ENCODE data around the gene KLK15. TPM values are rescaled to one million over a fixed set of nuclear protein-coding genes. Genes with fewer than 3 reads are reported as not detected.

KLK15 gene
- polyA plus RNA-seq, 1 donor from 2014 or later = not detected

DNA sequence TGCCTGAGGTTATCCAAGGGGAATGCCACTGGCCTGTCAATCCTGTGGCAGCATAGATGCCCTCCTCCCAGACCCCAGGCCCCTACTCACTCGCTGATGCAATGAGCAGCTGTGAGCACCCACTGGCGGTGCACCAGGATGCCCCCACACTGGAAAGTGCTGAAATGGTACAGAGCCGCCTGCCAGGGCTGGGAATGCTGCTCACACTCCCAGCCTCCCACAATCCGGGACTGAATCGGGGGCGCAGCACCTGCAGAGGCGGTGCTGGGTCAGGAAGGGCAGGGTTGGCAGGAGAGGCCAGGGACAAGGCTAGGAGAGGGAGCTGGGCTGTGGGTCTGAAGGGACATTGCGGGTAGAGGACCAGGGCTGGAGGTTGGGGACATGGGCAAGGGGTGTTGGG is 11.8 kb downstream of the KLK15 start:
- H3K36me3 ChIP-seq (ENCODE audit: insufficient read depth, low read length) = no peaks in the 10 kb centered on the region
- H3K9me2 ChIP-seq (ENCODE audit: insufficient read depth, low read length) = no peaks in the 10 kb centered on the region
- H3K4me3 ChIP-seq (ENCODE audit: low read length) = no peak overlapping the region
- H3K79me2 ChIP-seq (replicated peaks; ENCODE audit: insufficient read depth, low read length) = no peaks in the 10 kb centered on the region
- no peak overlapping the region for H2AFZ ChIP-seq (ENCODE audit: low read depth, low read length)
- peaks cover 62% of the 10 kb centered on the region for H3K27me3 ChIP-seq (ENCODE audit: insufficient read depth, low read depth, low read length)
- no peaks in the 10 kb centered on the region for H3K9me3 ChIP-seq (ENCODE audit: low read length)
- no peaks in the 10 kb centered on the region for H4K20me1 ChIP-seq (ENCODE audit: insufficient read depth)
- TF ChIP-seq MXI1 (conservative IDR thresholded peaks at IDR 0.05; ENCODE audit: poor library complexity, severe bottlenecking) (no peak), TAF1 (IDR thresholded peaks at IDR 0.05; ENCODE audit: low read depth) (no peak), EP300 (conservative IDR thresholded peaks at IDR 0.05; ENCODE audit: poor library complexity, severe bottlenecking) (no peak), RAD21 (conservative IDR thresholded peaks at IDR 0.05) (no peak), EZH2 (IDR thresholded peaks at IDR 0.05; ENCODE audit: borderline replicate concordance, insufficient read depth, low read length, poor library complexity, severe bottlenecking) (no peak), POLR2AphosphoS5 (IDR thresholded peaks at IDR 0.05) (no peak), SMC3 (conservative IDR thresholded peaks at IDR 0.05; ENCODE audit: poor library complexity) (no peak), REST (IDR thresholded peaks at IDR 0.05; ENCODE audit: borderline replicate concordance) (no peak)
- TF ChIP-seq, protein P1, sequence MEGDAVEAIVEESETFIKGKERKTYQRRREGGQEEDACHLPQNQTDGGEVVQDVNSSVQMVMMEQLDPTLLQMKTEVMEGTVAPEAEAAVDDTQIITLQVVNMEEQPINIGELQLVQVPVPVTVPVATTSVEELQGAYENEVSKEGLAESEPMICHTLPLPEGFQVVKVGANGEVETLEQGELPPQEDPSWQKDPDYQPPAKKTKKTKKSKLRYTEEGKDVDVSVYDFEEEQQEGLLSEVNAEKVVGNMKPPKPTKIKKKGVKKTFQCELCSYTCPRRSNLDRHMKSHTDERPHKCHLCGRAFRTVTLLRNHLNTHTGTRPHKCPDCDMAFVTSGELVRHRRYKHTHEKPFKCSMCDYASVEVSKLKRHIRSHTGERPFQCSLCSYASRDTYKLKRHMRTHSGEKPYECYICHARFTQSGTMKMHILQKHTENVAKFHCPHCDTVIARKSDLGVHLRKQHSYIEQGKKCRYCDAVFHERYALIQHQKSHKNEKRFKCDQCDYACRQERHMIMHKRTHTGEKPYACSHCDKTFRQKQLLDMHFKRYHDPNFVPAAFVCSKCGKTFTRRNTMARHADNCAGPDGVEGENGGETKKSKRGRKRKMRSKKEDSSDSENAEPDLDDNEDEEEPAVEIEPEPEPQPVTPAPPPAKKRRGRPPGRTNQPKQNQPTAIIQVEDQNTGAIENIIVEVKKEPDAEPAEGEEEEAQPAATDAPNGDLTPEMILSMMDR (IDR thresholded peaks at IDR 0.05; ENCODE audit: poor library complexity, severe bottlenecking) = no peak
- no peak overlapping the region for H3K9ac ChIP-seq (ENCODE audit: low read length)
- no peak overlapping the region for H3K4me2 ChIP-seq (ENCODE audit: low read length)
- no peak overlapping the region for H3K27ac ChIP-seq (ENCODE audit: low read length)
- H3F3A ChIP-seq (ENCODE audit: insufficient read depth, low read length, poor library complexity, severe bottlenecking) = no peaks in the 10 kb centered on the region

DNA sequence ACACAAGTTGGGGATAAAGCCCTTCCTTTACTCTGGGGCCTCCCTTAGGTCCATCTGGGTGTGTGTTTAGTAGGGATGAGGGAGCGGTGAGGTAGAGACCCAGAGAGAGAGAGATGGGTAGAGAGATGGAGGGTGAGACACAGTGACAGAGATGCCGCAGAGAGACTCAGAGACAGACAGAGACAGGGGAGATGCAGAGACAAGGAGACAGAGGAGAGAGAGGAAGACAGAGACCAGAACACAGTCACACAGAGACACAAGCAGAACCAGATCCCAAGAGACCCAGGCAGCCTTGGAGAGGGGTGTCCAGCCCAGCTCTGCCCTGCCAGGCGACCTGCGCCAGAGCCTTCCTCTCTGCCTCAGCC is 12.1 kb downstream of the KLK15 start:
- Histone ChIP-seq H3K27me3 (ENCODE audit: insufficient read depth, low read depth, low read length) (peaks cover 62% of the 10 kb centered on the region), H3K9me3 (ENCODE audit: low read length) (no peaks in the 10 kb centered on the region), H2AFZ (ENCODE audit: low read depth, low read length) (no peak overlapping the region)

More for the DNA sequence above, 12.1 kb downstream of the KLK15 start:
- no peaks in the 10 kb centered on the region for H3K9me2 ChIP-seq (ENCODE audit: insufficient read depth, low read length)
- H3K79me2 ChIP-seq (replicated peaks; ENCODE audit: insufficient read depth, low read length) = no peaks in the 10 kb centered on the region
- no peaks in the 10 kb centered on the region for H4K20me1 ChIP-seq (ENCODE audit: insufficient read depth)
- H3K9ac ChIP-seq (ENCODE audit: low read length) = no peak overlapping the region
- H3K4me3 ChIP-seq (ENCODE audit: low read length) = no peak overlapping the region
- TF ChIP-seq POLR2AphosphoS5 (IDR thresholded peaks at IDR 0.05) (no peak), EZH2 (IDR thresholded peaks at IDR 0.05; ENCODE audit: borderline replicate concordance, insufficient read depth, low read length, poor library complexity, severe bottlenecking) (no peak), REST (IDR thresholded peaks at IDR 0.05; ENCODE audit: borderline replicate concordance) (no peak), EP300 (conservative IDR thresholded peaks at IDR 0.05; ENCODE audit: poor library complexity, severe bottlenecking) (no peak), TAF1 (IDR thresholded peaks at IDR 0.05; ENCODE audit: low read depth) (no peak), RAD21 (conservative IDR thresholded peaks at IDR 0.05) (no peak), SMC3 (conservative IDR thresholded peaks at IDR 0.05; ENCODE audit: poor library complexity) (no peak), MXI1 (conservative IDR thresholded peaks at IDR 0.05; ENCODE audit: poor library complexity, severe bottlenecking) (no peak)
- TF ChIP-seq, protein P1 (IDR thresholded peaks at IDR 0.05; ENCODE audit: poor library complexity, severe bottlenecking) = no peak
- H3F3A ChIP-seq (ENCODE audit: insufficient read depth, low read length, poor library complexity, severe bottlenecking) = no peaks in the 10 kb centered on the region
- H3K27ac ChIP-seq (ENCODE audit: low read length) = no peak overlapping the region
- H3K4me2 ChIP-seq (ENCODE audit: low read length) = no peak overlapping the region
- H3K36me3 ChIP-seq (ENCODE audit: insufficient read depth, low read length) = no peaks in the 10 kb centered on the region

All from neural cell (in vitro differentiated cells).